Endothelial cell of umbilical vein (primary cell): Measurements from ENCODE around the gene OAS2. TPM values are rescaled to one million over a fixed set of nuclear protein-coding genes. Genes with fewer than 3 reads are reported as not detected.

Source experiments
- BruUV-seq: library from RNA; stranded (reverse); fragments of 400-500 nt; replicated peaks from 2 replicates; lab custom pipeline; 2021; lab: Mats Ljungman, UMichigan
- CTCF ChIA-PET: fragments of 300-600, 350-600 bp; sonication (Branson Sonifier 250); formaldehyde crosslinking; loops from one replicate; lab custom pipeline; 2021; ENCODE audit warnings: antibody characterized with exemption, inconsistent platforms; lab: Charles Lee
- POLR2A ChIA-PET: fragments of 300-600, 350-600 bp; sonication (Branson Sonifier 250); formaldehyde crosslinking; loops from one replicate; lab custom pipeline; 2021; ENCODE audit warnings: antibody characterized with exemption, inconsistent platforms; lab: Charles Lee
- DNase-seq: peaks from one replicate; pipeline ENCODE4 v3.0.0-alpha.2; 2011; ENCODE audit warnings: low read depth, low spot score
- FAIRE-seq: peaks from 2 replicates; lab custom pipeline; 2011; peaks lifted over from hg19 to GRCh38; lab: Jason Lieb, UNC
- H2AFZ ChIP-seq: 2 replicates; pipeline ENCODE4 v1.6.0; 2012; ENCODE audit warnings: low read depth, low read length, control low read depth, inconsistent platforms
- H3K27ac ChIP-seq: 2 replicates; pipeline ENCODE4 v1.5.1; 2011; ENCODE audit warnings: low read depth, mild to moderate bottlenecking, control low read depth, low read length, moderate library complexity; ENCODE audit not compliant: insufficient read depth
- H3K27me3 ChIP-seq, 2 experiments: 2 replicates each; pipeline versions ENCODE4 v1.6.0 to v1.6.1; 2011; ENCODE audit warnings: low read length in 2 of 2, mixed read lengths in 1 of 2; ENCODE audit not compliant: control insufficient read depth in 2 of 2, insufficient read depth in 2 of 2
- H3K36me3 ChIP-seq, 2 experiments: 2 replicates in 1 of 2; 3 replicates in 1 of 2; pipeline ENCODE4 v1.5.1; 2011; ENCODE audit warnings: low read length in 2 of 2, mild to moderate bottlenecking in 1 of 2, moderate library complexity in 1 of 2; ENCODE audit not compliant: control insufficient read depth in 2 of 2, insufficient read depth in 2 of 2; ENCODE audit errors: extremely low read depth in 1 of 2
- H3K4me1 ChIP-seq: 3 replicates; pipeline ENCODE4 v1.5.1; 2011; ENCODE audit warnings: mild to moderate bottlenecking, low read length; ENCODE audit not compliant: control insufficient read depth, insufficient read depth; ENCODE audit errors: extremely low read depth
- H3K4me2 ChIP-seq: 2 replicates; pipeline ENCODE4 v1.6.1; 2011; ENCODE audit warnings: low read length, control low read depth, mixed read lengths; ENCODE audit not compliant: insufficient read depth
- H3K4me3 ChIP-seq, 3 experiments: fragments of 200-600 bp in 1 of 3; sonication (generic), shearing (Covaris generic) in 1 of 3; replicated peaks in 1 of 3; 2 replicates each; pipeline ENCODE4 v1.5.1; 2011 to 2016; ENCODE audit warnings: control low read depth in 3 of 3, low read length in 3 of 3, mild to moderate bottlenecking in 2 of 3, inconsistent platforms in 1 of 3, low read depth in 1 of 3, moderate library complexity in 1 of 3; ENCODE audit not compliant: insufficient read depth in 1 of 3
- H3K79me2 ChIP-seq: 2 replicates; pipeline ENCODE4 v1.6.0; 2012; ENCODE audit warnings: low read length, inconsistent platforms; ENCODE audit not compliant: control insufficient read depth, insufficient read depth
- H3K9ac ChIP-seq: replicated peaks from 2 replicates; pipeline ENCODE3; 2011; ENCODE audit warnings: low read length, control low read depth; ENCODE audit not compliant: insufficient read depth; ENCODE audit errors: extremely low read depth
- H3K9me1 ChIP-seq: replicated peaks from 3 replicates; pipeline ENCODE4 v1.6.0; 2011; ENCODE audit warnings: mild to moderate bottlenecking, low read length; ENCODE audit not compliant: control insufficient read depth, insufficient read depth; ENCODE audit errors: extremely low read depth
- H3K9me3 ChIP-seq: replicated peaks from 2 replicates; pipeline ENCODE4 v1.5.1; 2012; ENCODE audit warnings: low read length, inconsistent platforms; ENCODE audit not compliant: control insufficient read depth, insufficient read depth
- H4K20me1 ChIP-seq: replicated peaks from 2 replicates; pipeline ENCODE3; 2011; ENCODE audit warnings: mild to moderate bottlenecking, low read length; ENCODE audit not compliant: control insufficient read depth, insufficient read depth; ENCODE audit errors: extremely low read depth
- EZH2 ChIP-seq: IDR thresholded peaks from 2 replicates; pipeline ENCODE4 v1.6.1; 2012; ENCODE audit warnings: borderline replicate concordance, low read depth, mild to moderate bottlenecking, moderate library complexity, low read length, inconsistent platforms; ENCODE audit not compliant: severe bottlenecking
- MYC ChIP-seq: IDR thresholded peaks from one replicate; pipeline ENCODE4 v1.6.1; 2011; ENCODE audit warnings: mild to moderate bottlenecking, low read depth, low read length
- POLR2AphosphoS5 ChIP-seq: IDR thresholded peaks from 2 replicates; pipeline ENCODE4 v1.6.1; 2012; ENCODE audit warnings: low read depth, mild to moderate bottlenecking, control low read depth, low read length, moderate library complexity; ENCODE audit not compliant: insufficient read depth
- dilution Hi-C: fragments of 300-500 bp; cut with MboI; formaldehyde crosslinking; loops from one replicate; pipeline ENCODE4 v1.15.0; 2019; ENCODE audit warnings: low sequenced_read_pairs; ENCODE audit not compliant: extremely low pct_ligation_motif_present
- intact Hi-C: fragments of 100-400 bp; cut with micrococcal nuclease; formaldehyde crosslinking; loops from one replicate; pipeline ENCODE4 v1.10.0; 2022
- polyA plus RNA-seq, 4 experiments: library from polyadenylated mRNA; depleted of rRNA in 3 of 4; stranded (reverse) in 3 of 4; unstranded in 1 of 4; fragments of >200 nt; gene quantifications; 2 replicates each; pipeline versions ENCODE4 v1.2.1 to v1.2.3, GENCODE V29; 2011 to 2012; ENCODE audit warnings: missing spikeins in 1 of 4
- total RNA-seq: library from RNA; stranded (reverse); gene quantifications from 2 replicates; pipeline ENCODE4 v1.2.3, GENCODE V29; 2021

The OAS2 gene
- total and polyA plus RNA-seq, 2 donors (not counting 3 experiments of a cell fraction or from before 2014, with no cell fraction given) = 1.3 to 3.1 TPM

DNA sequence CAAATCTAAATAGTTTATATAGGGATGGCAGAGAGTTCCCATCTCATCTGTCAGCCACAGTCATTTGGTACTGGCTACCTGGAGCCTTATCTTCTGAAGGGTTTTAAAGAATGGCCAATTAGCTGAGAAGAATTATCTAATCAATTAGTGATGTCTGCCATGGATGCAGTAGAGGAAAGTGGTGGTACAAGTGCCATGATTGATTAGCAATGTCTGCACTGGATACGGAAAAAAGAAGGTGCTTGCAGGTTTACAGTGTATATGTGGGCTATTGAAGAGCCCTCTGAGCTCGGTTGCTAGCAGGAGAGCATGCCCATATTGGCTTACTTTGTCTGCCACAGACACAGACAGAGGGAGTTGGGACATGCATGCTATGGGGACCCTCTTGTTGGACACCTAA is 7.9 kb upstream of the OAS2 start:
- Histone ChIP-seq H4K20me1 (no peaks in the 10 kb centered on the region), H2AFZ (no peak overlapping the region), H3K4me1 (peaks cover 9% of the 10 kb centered on the region), H3K36me3 (no peaks in the 10 kb centered on the region), H3K27ac (no peak overlapping the region), H3K9ac (no peak overlapping the region), H3K9me1 (no peaks in the 10 kb centered on the region), H3K9me3 (no peaks in the 10 kb centered on the region), H3K79me2 (no peaks in the 10 kb centered on the region), H3K27me3 (no peaks in the 10 kb centered on the region), H3K4me3 (no peak overlapping the region), H3K4me2 (no peak overlapping the region)
- ChIA-PET POLR2A (no interaction called here), CTCF (interaction anchor here (3.2 kb wide), 1 partner anchor 22 kb away, joined by 8 read pairs; no protein-coding TSS in a partner anchor)
- dilution Hi-C loops = no loop called here
- intact Hi-C loops = no loop called here
- no peak for TF ChIP-seq MYC
- DNase-seq (no peak), FAIRE-seq (no peak)
- BruUV-seq = no TSS peak

DNA sequence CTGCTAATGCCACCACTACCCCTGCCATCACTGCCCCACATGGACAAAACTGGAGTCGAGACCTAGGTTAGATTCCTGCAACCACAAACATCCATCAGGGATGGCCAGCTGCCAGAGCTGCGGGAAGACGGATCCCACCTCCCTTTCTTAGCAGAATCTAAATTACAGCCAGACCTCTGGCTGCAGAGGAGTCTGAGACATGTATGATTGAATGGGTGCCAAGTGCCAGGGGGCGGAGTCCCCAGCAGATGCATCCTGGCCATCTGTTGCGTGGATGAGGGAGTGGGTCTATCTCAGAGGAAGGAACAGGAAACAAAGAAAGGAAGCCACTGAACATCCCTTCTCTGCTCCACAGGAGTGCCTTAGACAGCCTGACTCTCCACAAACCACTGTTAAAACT is 7.1 kb upstream of the OAS2 start:
- Histone ChIP-seq H3K79me2 (no peaks in the 10 kb centered on the region), H3K4me3 (no peak overlapping the region), H3K27me3 (no peaks in the 10 kb centered on the region), H2AFZ (no peak overlapping the region), H3K27ac (no peak overlapping the region), H3K36me3 (no peaks in the 10 kb centered on the region), H3K4me1 (peaks cover 9% of the 10 kb centered on the region), H3K9ac (no peak overlapping the region), H4K20me1 (no peaks in the 10 kb centered on the region), H3K9me3 (no peaks in the 10 kb centered on the region), H3K9me1 (no peaks in the 10 kb centered on the region), H3K4me2 (no peak overlapping the region)
- dilution Hi-C loops = no loop called here
- DNase-seq (peak; percentile 38), FAIRE-seq (peak; percentile 79)
- BruUV-seq = no TSS peak
- POLR2A ChIA-PET = no interaction called here
- intact Hi-C loops = loop anchor here (1.0 kb wide), 2 partner anchors 48 to 71 kb away; no protein-coding TSS in a partner anchor
- peak; percentile 18 for TF ChIP-seq POLR2AphosphoS5
- no peak for TF ChIP-seq EZH2
- CTCF ChIA-PET = interaction anchor here (3.0 kb wide), 1 partner anchor 22 kb away, joined by 16 read pairs; no protein-coding TSS in a partner anchor
